GM18907 (cell line): ENCODE results near the gene DNMT1.
A peak's percentile ranks its signal among the peaks of the same experiment; 100 is the strongest.
"Not testable (repeated sequence)": the region's sequence is repeated elsewhere in the genome, so short reads cannot be mapped to it uniquely, and the experiment has no call there.

Source experiments
- ATAC-seq: cut with Tn5 transposase; IDR thresholded peaks from one replicate; pipeline ENCODE4 v1.9.1; 2021; ENCODE audit warnings: mild to moderate bottlenecking, moderate library complexity; ENCODE audit not compliant: unreplicated experiment

DNMT1 gene

DNA sequence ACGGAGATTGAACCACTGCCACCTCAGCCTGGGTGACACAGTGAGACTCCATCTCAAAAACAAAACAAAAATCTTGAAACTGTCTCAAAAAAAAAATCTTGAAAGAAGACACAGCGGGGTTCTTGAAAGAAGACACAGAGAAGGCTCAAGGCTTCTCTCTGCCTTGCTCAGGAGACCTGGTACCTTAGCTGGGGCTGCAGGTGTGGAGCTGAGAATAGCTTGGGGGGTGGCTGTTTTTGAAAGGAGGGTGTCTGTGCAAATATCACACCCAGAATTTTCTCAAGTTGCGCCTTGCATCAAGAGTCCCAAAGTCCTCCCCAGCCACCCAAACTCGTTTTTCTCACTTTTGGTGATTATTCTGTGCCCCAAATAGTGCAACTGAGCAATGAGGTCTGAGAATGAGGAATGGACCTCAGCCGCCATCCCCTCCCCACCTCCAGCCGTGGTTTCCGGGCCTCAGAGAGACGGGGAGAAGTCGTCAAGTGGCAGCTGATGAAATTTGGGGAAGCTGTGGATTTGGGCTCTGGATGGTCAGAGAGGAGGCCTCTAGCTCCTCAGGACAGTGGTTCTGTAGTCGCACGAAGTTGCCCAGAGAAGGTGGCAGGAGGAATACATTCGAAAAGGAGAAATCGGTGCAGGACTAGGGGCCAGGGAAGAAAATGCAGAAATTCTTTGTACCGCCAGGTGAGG lies 27.6 kb upstream of the DNMT1 start:
- no peak for ATAC-seq

DNA sequence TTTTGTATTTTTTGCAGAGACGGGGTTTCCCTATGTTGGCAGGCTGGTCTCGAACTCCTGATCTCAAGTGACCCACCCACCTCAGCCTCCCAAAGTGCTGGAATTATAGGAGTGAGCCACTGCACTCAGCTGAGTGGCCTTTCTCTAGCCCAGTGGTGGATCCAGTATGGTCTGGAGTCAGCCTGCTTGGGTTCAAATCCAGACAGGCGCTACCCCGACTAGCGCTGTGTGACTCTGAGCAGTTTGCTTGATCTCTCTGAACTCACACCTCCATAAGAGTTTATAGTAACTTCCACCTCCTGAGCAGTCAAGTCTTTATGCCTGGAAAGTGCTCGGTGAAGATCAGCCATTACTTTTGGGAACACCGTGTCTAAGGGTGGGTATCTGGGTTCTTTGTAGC lies 25.9 kb upstream of the DNMT1 start:
- no peak for ATAC-seq

DNA sequence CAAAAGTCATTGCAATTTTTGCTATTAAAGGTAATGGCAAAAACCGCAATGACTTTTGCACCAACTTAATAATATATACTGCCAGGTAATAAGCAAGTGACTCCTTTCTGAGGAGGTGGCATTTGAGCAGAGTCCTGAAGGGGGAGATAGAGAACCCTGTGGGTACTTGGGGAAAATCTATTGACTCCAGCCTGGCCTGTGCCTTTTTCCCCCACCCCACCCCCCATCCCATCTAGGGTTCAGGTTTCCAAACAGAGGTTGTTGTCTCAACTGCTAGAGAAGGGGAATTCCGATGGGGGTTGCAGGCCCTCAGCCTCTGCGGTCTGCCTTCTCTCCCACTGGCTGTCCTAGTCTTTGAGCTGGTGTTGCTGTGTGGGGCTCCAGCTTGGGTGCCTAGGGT lies 24.9 kb upstream of the DNMT1 start:
- ATAC-seq: peak; percentile 61

DNA sequence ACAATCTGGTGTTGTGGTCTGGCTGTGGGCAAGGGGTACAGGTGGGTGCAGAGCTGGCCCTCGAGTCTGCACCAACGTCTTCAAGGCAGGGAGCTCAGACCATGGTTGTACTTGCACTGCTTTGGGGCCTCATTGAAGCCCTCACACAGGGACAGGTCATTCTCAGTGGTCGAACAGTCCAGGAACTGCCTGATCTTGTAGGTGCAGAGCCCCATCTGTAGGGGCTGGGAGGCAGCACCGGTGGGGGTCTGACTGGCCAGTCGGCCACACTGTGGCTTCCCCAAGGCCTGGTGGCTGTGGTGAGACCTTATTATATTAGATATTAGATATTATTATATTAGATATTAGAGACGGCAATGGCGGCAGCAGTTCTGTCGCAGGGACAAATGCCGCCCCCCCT lies 22.3 kb upstream of the DNMT1 start:
- ATAC-seq: no peak

DNA sequence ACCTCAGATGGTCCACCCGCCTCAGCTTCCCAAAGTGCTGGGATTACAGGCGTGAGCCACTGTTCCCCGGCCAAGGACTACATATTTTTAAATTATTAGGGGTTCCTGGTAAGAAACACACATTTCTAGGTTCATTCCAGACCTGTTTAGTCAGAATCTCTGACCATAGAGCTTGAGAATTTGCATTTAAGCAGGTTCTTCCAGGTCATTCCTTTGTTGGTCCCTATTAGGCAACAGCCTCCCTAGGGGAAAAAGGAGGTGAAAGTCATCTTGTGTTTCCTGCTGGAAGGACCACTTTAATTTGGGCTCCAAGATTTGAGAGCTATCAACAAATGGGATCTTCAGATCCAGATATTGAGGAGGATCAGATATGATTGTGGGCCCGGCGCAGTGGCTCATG lies 20.0 kb upstream of the DNMT1 start:
- no peak for ATAC-seq

DNA sequence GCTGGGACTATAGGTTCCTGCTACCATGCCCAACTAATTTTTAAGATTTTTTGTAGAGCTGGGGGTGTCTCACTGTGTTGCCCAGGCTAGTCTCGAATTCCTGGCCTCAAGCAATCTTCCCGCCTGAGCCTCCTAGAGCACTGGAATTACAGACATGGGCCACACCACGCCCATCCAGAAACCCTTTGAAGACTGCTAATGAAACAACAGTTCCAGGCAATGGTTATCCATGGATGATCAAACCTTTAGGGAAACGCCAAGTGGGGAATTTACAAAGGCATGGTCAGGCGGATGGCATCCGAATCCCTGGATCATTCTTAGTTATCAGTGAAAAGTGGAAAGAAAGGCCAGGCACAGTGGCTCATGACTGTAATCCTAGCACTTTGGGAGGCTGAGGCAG lies 16.9 kb upstream of the DNMT1 start:
- no peak for ATAC-seq

DNA sequence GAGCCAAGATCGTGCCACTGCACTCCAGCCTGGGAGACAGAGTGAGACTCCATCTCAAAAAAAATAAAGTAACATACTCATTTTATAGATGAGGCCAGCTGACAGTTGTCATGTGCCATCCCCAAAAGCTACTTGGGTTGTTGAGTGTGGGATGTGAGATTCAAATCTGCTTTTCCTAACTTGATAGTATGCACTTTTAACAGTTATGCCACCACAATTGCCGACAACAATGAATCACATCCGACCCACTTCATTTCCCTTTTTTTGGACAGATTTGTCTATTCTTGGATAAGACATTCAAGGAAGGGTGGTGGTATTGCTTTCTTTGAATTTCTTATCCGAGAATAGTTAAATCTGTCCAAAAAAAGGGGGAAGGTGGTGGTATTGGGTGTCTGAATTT lies 16.3 kb upstream of the DNMT1 start:
- ATAC-seq: no peak

DNA sequence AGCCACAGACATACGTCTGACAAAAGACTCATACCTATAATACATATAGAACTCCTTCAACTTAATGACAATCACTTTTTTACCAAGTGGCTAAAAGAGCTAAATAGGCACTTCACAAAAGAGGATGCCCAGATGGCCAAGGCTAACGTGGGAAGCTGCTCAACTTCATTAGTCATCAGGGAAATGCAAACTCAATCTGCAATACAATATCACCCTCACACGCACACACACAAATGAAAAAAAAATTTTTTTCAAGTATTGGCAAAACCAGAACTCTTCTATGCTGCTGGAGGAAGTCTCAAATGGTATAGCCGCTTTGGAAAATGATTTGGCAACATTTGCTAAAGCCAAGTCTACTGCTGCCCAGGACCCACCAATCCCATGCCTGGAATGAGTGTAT lies 14.6 kb upstream of the DNMT1 start:
- no peak for ATAC-seq

DNA sequence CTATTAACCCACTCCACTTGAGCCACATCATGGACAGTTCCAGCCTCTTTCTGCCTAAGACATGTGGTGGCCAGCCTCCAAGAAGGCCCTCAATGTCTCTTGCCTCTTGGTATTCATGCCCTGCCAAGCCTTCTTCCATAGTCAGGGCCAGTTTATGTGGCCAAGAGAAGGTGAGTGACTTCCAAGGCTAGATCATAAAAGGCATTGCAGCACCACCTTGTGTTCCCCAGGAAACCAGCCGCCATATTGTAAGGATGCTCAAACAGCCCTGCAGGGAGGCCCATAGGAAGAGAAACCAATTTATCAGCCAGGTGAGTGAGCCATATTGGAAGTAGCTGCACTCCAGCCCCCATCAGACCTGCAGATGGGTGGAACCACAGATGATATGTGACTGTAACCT lies 12.3 kb upstream of the DNMT1 start:
- no peak for ATAC-seq

DNA sequence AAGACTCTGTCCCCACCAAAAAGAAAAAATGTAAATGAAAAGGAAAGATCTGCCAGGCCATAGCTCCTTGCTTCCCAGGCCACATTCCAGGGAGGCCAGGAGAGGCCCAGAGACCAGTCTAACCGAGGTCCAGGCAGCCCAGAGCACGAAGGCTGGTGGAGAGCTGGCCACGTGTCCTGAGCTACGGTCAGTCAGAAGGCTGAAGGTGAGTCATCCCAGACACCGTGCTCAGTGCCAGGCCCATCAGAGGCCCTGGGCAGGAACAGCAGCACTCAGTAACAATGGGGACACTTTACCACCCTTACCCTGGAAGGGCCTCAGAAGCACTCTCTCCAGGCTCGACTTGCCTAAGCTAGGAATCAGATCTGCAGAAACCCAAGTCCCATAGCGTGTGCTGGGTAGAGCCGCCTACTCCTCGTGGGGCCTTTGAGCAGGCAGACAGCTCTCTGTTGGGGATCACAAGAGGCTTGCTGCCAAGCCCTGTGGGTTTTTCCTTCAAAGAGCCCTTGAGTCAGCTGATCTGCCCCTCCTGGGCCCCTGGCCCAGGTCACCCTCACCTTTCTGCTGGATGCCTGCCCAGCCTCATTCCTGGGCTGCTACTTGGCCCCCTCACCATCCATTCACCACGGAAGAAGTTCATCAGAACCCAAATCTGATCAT lies 11.6 kb upstream of the DNMT1 start:
- ATAC-seq: no peak

DNA sequence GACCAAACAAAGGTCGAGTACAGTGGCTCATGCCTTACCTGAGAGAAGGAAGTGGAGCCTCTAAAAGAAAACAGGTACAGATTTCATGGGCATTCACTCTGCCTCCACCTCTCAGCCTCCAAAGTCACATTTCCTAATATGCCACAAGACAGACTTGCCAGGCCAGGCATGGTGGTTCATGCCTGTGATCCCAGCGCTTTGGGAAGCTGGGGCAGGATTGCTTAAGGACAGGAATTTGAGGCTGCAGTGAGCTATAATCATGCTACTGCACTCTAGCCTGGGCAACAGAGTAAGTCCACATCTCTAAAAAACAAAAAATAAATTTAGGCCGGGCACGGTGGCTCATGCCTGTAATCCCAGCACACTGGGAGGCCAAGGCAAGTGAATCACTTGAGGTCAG lies 10.9 kb upstream of the DNMT1 start:
- no peak for ATAC-seq

DNA sequence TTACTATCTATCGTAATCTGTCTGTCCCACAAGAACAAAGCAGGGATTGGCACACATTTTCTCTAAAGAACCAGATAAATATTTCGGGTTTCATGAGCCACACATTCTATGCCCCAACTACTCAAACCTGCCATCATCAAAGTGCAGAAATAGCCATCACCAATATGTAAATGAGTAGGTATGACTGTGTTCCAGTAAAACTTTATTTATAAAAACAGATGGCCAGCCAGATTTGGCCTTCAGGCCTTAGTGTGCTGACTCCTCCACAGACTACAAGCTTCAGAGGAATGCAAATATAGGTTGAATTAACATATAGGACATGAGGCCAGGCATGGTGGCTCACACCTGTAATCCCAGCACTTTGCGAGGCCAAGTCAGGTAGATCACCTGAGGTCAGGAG lies 8.9 kb upstream of the DNMT1 start:
- ATAC-seq: no peak

DNA sequence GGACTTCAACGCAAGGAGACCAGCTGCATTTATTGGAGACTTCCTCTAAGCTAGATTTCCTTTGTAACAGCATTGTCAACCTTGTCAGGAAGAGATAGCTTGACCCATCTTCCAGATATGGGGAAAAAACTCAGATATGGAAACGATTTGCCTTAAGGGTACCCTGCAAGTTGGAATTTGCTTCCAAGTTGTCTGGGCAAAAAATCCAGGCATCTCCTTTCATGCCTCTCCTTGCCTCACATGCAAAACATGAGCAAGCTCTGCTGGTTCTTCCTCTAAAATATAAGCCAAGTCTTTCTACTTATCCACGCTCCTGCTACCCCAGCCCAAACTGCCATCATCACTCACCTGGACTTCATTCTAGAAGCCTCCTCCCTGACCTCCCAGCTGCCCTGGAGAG lies 6.4 kb upstream of the DNMT1 start:
- no peak for ATAC-seq

DNA sequence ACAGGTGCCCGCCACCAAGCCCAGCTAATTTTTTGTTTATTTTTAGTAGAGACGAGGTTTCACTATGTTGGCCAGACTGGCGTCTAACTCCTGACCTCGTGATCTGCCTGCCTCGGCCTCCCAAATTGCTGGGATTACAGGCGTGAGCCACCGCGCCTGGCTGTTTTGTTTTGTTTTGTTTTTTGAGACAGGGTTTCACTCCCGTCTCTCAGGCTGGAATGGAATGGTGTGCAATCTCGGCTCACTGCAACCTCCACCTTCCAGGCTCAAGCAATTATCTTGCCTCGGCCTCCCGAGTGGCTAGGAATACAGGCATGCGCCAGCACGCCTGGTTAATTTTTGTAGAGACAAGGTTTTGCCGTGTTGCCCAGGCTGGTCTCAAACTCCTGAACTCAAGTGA lies 5.3 kb upstream of the DNMT1 start:
- not testable (repeated sequence) for ATAC-seq

DNA sequence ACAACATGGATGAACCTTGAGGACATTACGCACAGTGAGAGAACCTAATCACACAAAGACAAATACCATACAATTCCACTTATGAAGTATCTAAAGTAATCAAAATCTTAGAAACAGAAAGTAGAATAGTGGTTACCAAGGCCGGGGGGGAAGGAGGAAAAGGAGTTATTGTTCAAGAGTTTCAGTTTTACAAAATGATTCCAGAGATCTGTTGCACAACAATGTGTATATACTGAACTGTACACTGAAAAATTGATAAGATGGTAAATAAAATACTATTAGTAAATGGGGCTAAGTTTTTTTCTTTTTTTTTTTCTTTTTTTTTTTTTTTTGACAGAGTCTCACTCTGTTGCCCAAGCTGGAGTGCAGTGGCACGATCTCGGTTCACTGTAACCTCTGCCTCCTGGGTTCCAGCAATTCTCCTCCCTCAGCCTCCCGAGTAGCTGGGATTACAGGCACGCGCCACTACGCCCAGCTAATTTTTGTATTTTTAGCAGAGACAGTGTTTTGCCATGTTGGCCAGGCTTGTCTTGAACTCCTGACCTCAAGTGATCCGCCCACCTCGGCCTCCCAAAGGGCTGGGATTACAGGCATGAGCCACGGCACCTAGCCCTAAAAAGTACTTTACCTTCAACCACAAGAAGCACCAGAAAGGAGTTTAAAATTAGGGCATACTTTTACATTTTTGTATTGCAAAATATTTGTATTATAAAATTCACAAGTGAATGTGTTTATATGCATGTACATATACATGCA lies 4.3 kb upstream of the DNMT1 start:
- ATAC-seq: not testable (repeated sequence)

DNA sequence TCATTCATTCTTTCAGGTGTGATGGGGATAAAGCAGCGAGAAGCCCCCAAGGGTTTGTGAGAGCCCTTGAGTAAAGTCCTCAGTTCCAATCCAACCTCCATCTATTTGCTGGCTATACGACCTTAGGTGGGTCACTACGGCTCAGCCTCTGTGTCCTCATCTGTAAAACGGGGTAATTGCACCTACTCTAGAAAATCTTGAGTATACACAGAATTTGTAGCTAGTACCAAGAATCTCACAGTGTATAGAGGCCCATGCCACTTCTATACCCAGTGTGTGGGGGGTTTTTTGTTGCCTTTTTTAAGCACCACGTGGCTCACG lies 406 bp upstream of the DNMT1 start:
- peak; percentile 1 for ATAC-seq

DNA sequence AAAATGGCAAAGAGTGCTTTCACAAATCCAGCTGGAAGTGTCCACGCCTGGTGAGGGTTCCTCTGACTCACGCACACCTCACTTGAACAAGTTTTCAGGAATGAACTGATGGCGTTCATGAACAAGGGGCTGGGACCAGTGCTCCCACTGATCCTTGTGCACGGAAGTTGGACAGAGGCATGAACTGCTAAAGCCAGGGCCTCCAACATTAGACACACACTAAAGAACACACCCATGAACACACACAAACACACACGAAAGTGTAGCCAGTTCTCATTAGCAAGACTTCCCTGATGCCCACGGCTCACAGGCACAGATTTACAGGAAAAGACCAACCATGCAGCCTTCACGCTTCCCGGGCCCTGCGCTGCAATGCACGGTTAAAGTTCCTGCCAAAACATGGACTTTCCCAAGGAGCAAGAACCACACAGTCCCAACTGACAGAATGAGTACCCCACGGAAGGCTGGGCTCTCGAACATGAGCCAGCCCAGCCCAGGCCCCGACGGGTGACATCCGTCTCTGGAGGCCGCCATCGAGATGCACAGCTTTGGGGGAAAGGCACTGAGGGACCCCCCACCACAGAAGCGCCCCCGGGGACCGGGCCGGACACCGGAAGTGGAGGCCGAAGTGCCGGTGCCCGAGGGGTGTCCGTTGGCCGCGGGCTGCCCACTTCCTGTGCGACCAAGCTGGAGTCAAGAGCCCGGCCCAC lies 808 bp downstream of the DNMT1 start:
- peak; percentile 37 for ATAC-seq

DNA sequence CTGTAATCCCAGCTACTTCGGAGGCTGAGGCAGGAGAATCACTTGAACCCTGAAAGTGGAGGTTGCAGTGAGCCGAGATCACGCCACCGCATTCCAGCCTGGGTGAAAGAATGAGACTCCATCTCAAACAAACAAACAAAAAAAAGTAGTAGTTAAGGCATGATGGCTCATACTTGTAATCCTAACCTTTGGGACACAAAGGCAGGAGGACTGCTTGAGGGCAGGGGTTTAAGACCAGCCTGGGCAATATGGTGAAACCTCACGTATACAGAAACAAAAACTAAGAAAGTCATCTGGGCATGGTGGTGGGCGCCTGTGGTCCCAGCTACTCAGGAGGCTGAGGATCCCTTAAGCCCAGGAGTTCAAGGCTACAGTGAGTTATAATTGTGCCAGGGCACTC lies 1.8 kb downstream of the DNMT1 start:
- ATAC-seq: no peak

DNA sequence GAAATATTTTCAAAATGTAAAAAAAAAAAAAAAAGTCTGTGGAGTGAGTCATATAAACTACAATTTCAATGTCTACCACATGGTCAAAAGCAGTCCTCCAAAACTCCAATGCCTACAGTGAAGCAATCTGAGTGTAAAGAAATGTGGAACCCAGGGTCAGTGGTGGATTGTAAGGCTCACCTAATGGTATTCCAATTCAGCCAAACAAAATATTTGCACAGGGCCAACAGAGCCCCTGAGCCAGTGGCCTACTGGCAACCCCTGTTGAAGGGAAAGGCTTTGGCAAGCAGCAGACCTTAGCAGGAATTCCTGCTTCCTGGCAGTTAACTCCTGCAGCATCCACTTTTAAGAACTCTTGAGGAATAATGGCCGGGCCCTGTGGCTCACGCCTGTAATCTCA lies 3.4 kb downstream of the DNMT1 start:
- no peak for ATAC-seq

DNA sequence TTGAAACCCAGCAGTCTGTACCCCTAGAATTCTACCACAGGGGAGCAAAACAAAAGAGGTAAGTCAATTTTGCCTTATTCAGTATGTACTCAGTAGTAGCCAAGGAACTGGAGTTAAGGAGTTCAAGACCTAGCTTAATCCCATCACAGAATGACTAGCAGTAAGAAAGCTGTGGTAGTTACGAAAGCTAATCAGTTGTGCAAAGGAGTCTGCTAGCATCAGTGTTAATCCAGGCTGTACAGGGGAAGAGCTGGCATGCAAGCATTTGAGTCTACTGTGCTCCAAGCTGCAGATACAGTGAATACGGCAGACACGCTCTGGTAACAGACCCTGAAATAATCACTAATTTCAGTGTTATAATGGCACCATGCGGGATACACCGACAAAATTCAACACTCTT lies 4.7 kb downstream of the DNMT1 start:
- no peak for ATAC-seq

DNA sequence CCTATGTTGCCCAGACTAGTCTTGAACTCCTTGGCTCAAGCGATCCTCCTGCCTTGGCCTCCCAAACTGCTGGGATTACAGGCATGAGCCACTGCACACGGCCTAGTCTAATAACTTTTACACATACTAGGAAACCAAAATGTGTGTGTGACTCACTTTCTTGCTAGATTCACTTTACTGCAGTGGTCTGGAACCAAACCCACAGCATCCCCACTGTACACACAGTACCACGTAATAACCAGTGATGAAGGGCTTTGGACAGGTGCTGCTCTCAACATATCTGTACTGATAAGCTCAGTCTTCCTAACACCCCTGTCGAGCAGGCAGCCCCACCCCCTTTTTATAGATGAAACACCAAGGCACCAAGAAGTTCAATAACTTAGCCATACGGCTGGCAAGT lies 5.1 kb downstream of the DNMT1 start:
- no peak for ATAC-seq

DNA sequence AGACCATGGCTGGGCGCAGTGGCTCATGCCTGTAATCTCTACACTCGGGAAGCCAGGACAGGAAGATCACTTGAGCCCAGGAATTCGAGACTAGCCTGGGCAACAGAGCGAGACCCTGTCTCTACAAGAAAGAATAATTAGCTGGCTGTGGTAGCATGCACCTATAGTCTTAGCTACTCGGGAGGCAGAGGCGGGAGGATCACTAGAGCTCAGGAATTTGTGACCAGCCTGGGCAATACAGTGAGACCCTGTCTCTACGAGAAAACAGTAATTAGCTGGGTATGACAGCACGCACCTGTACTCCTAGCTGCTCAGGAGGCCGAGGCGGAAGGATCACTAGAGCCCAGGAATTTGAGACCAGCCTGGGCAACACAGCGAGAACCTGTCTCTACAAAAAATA lies 7.4 kb downstream of the DNMT1 start:
- no peak for ATAC-seq
